Measurements from ENCODE around the gene PDZK1. TPM values are rescaled to one million over a fixed set of nuclear protein-coding genes. Genes with fewer than 3 reads are reported as not detected.
"Not testable (repeated sequence)": the region's sequence is repeated elsewhere in the genome, so short reads cannot be mapped to it uniquely, and the experiment has no call there.

PDZK1 gene
- total RNA-seq, 1 donor from 2014 or later, result not detected

DNA sequence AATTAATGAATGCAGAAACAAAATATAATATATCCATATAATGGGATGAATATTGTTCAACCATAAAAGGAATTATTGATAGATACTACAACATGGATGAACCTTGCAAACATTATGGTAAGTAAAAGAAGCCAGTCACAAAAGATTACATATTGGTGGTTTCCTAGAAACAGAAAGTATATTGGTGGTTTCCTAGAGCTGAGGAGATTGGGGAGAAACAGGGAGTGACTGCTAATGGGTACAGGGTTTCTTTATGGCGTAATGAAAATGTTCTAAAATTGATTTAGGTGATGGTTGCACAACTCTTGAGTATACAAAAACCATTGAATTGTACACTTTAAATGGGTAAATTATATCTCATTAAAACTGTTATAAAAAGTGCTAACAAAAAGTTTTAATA is 85.0 kb downstream of the PDZK1 start:
- DNase-seq; H3K27me3 ChIP-seq (ENCODE audit: low read depth); intact Hi-C loops (cut with DNase I): not testable (repeated sequence)

More for the DNA sequence above, 85.0 kb downstream of the PDZK1 start:
- not testable (repeated sequence) for H3K9me3 ChIP-seq, H3K36me3 ChIP-seq, H3K4me3 ChIP-seq, H3K27ac ChIP-seq, ATAC-seq, H3K4me1 ChIP-seq

Other genes with a start within 250 kb of the PDZK1 start
- gene GPR89A, start 99.4 kb downstream of the PDZK1 start, total RNA-seq, result 15.3 TPM
- 1.1 TPM for gene CD160, start 12.1 kb upstream of the PDZK1 start, total RNA-seq
- 14.2 TPM for gene RNF115, start 116.7 kb upstream of the PDZK1 start, total RNA-seq
- 26.3 TPM for gene POLR3C, start 116.8 kb upstream of the PDZK1 start, total RNA-seq
- 2.5 TPM for gene NUDT17, start 138.3 kb upstream of the PDZK1 start, total RNA-seq
- 27.7 TPM for gene PIAS3, start 151.7 kb upstream of the PDZK1 start, total RNA-seq
- gene ANKRD35, start 178.5 kb upstream of the PDZK1 start, total RNA-seq, result 1.5 TPM
- 7.7 TPM for gene ITGA10, start 202.7 kb upstream of the PDZK1 start, total RNA-seq
- 28.6 TPM for gene PEX11B, start 211.3 kb upstream of the PDZK1 start, total RNA-seq
- 109 TPM for gene RBM8A, start 220.1 kb upstream of the PDZK1 start, total RNA-seq

All from lower lobe of right lung (tissue), 2 donors.